ENCODE data around the gene ABCA2. TPM values are rescaled to one million over a fixed set of nuclear protein-coding genes. Genes with fewer than 3 reads are reported as not detected.

Gene ABCA2
- total RNA-seq, 1 experiment from 2014 or later, result 19.2 TPM

GRCh38 chr9:137046088-137046787, 18.2 kb upstream of the ABCA2 start, which contains the start of gene NPDC1:
Gene NPDC1, minus strand, starts transcription at chr9:137046177. Its CDS starts 188 bp downstream, at chr9:137045989.
- peak; percentile 69 for ATAC-seq
- CTCF ChIA-PET, result interaction anchor here (0.5 to 1.9 kb wide), 66 partner anchors 9 to 468 kb away, joined by 3 to 93 read pairs (median 6); partner anchors contain the start of genes ABCA2, C8G, CLIC3 and CYSRT1
- Mint-ChIP-seq H3K9me3 (no peaks in the 10 kb centered on the region), H3K27me3 (ENCODE audit: low read depth) (peaks cover 47% of the 10 kb centered on the region), H3K4me1 (peaks cover 10% of the 10 kb centered on the region), H3K36me3 (no peaks in the 10 kb centered on the region), H3K4me3 (peak within 1 kb of the TSS; percentile 77), H3K27ac (no peak within 1 kb of the TSS)
- POLR2A ChIA-PET, result interaction anchor here (0.8 kb wide), 1 partner anchor 19 kb away, joined by 3 read pairs; no protein-coding TSS in a partner anchor
- DNase-seq (ENCODE audit: low spot score), result peak; percentile 94
- no peak for TF ChIP-seq OVOL2 (CRISPR knock-in tag; IDR thresholded peaks at IDR 0.05; ENCODE audit: borderline replicate concordance)
- peak; percentile 82 for TF ChIP-seq HMGXB4 (CRISPR knock-in tag; IDR thresholded peaks at IDR 0.05)
- 0 out of 2 replicates have a peak, but pooled peaks have one; percentile 4 for TF ChIP-seq ELF4 (CRISPR knock-in tag; IDR thresholded peaks at IDR 0.05; ENCODE audit: low read depth)
- 0 out of 2 replicates have a peak, but pooled peaks have one; percentile 54 for TF ChIP-seq ATF1 (CRISPR knock-in tag; IDR thresholded peaks at IDR 0.05)
- TF ChIP-seq ZNF512 (CRISPR knock-in tag; IDR thresholded peaks at IDR 0.05; ENCODE audit: borderline replicate concordance), result no peak
- TF ChIP-seq CREB1 (CRISPR knock-in tag; IDR thresholded peaks at IDR 0.05), result peak; percentile 42; the same call in 1 of the 2 replicates
- TF ChIP-seq SMAD3 (CRISPR knock-in tag; IDR thresholded peaks at IDR 0.05; ENCODE audit: borderline replicate concordance), result peak; percentile 88
- no peak for TF ChIP-seq ZMAT4 (CRISPR knock-in tag; IDR thresholded peaks at IDR 0.05)
- TF ChIP-seq FOXP1 (CRISPR knock-in tag; IDR thresholded peaks at IDR 0.05; ENCODE audit: borderline replicate concordance), result no peak; the same call in none of the 2 replicates
- peak; percentile 78 for TF ChIP-seq SMAD4 (CRISPR knock-in tag; IDR thresholded peaks at IDR 0.05)
- TF ChIP-seq PRRX2 (CRISPR knock-in tag; IDR thresholded peaks at IDR 0.05), result no peak
- TF ChIP-seq AR (CRISPR knock-in tag; IDR thresholded peaks at IDR 0.05), result no peak
- peak; percentile 83 for TF ChIP-seq CTCF (IDR thresholded peaks at IDR 0.05)
- TF ChIP-seq E2F4 (CRISPR knock-in tag; IDR thresholded peaks at IDR 0.05; ENCODE audit: borderline replicate concordance, low read depth), result no peak
- no peak for TF ChIP-seq ESRRA (CRISPR knock-in tag; IDR thresholded peaks at IDR 0.05; ENCODE audit: borderline replicate concordance)
- TF ChIP-seq USF1 (CRISPR knock-in tag; IDR thresholded peaks at IDR 0.05), result peak; percentile 68
- peak; percentile 9; the same call in 1 of the 2 replicates for TF ChIP-seq ZNF232 (CRISPR knock-in tag; IDR thresholded peaks at IDR 0.05)
- TF ChIP-seq ZBTB21 (CRISPR knock-in tag; IDR thresholded peaks at IDR 0.05; ENCODE audit: borderline replicate concordance), result no peak; the same call in 1 of the 2 replicates
- 0 out of 2 replicates have a peak, but pooled peaks have one; percentile 62 for TF ChIP-seq MLX (CRISPR knock-in tag; IDR thresholded peaks at IDR 0.05)
- no peak for TF ChIP-seq ZSCAN18 (CRISPR knock-in tag; IDR thresholded peaks at IDR 0.05)
